Activated naive CD4-positive, alpha-beta T cell treated with anti-CD3 and anti-CD28 coated beads, Interleukin-2, amount 10 ng/mL, durations not matched to agents 7 days and 5 days (primary cell): ENCODE data around the gene CCDC34.

Experiments
- CTCF ChIA-PET: fragments of 350-600 bp; sonication (Branson Sonifier 250); formaldehyde crosslinking; loops from one replicate; lab custom pipeline; 2021; ENCODE audit warnings: antibody characterized with exemption; lab: Charles Lee
- DNase-seq: peaks from one replicate; pipeline ENCODE4 v3.0.0-alpha.2; 2020
- H3K27ac Mint-ChIP-seq: one replicate; pipeline ENCODE4 v1.8.0; 2021; ENCODE audit warnings: mild to moderate bottlenecking, moderate library complexity, mixed read lengths
- H3K27me3 Mint-ChIP-seq: one replicate; pipeline ENCODE4 v1.8.0; 2021; ENCODE audit warnings: mild to moderate bottlenecking, mixed read lengths
- H3K36me3 Mint-ChIP-seq: one replicate; pipeline ENCODE4 v1.8.0; 2021; ENCODE audit warnings: mixed read lengths
- H3K4me1 Mint-ChIP-seq: one replicate; pipeline ENCODE4 v1.8.0; 2021; ENCODE audit warnings: mixed read lengths
- H3K4me3 Mint-ChIP-seq: one replicate; pipeline ENCODE4 v1.8.0; 2021; ENCODE audit warnings: mild to moderate bottlenecking, moderate library complexity, mixed read lengths
- H3K9me3 Mint-ChIP-seq: one replicate; pipeline ENCODE4 v1.8.0; 2021; ENCODE audit warnings: mixed read lengths

CCDC34 gene

DNA sequence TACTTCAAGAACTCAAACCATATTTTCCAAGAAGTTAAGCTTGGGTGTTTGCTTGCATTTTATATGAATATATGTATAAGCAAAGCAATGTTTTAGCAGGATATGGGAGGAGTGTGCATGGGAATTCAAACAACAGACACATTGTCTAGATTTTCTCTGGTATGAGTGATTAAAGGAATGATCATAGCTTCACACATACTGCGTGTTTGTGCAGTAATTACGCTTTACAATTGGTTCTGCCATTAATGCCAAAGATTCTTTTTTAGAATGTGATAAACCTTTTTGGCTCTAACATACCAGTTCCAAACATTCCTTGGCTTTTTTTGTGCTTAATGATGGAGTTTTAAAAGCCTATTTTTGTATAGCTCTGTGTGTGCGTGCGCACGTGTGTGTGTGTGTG is 54.0 kb downstream of the CCDC34 start:
- H3K27ac Mint-ChIP-seq = no peak overlapping the region
- no peak for DNase-seq
- H3K4me3 Mint-ChIP-seq = no peak overlapping the region
- no peaks in the 10 kb centered on the region for H3K27me3 Mint-ChIP-seq
- no peaks in the 10 kb centered on the region for H3K4me1 Mint-ChIP-seq
- H3K9me3 Mint-ChIP-seq = peaks cover 3% of the 10 kb centered on the region
- CTCF ChIA-PET = interaction anchor here (1.6 kb wide), 1 partner anchor 10 kb away, joined by 4 read pairs; no protein-coding TSS in a partner anchor
- no peaks in the 10 kb centered on the region for H3K36me3 Mint-ChIP-seq

GRCh38 chr11:27307232-27307631 is 55.8 kb downstream of the CCDC34 start:
- H3K4me3 Mint-ChIP-seq = no peak overlapping the region
- no peaks in the 10 kb centered on the region for H3K27me3 Mint-ChIP-seq
- H3K4me1 Mint-ChIP-seq = no peaks in the 10 kb centered on the region
- CTCF ChIA-PET = no interaction called here
- DNase-seq = no peak
- peaks cover 3% of the 10 kb centered on the region for H3K9me3 Mint-ChIP-seq
- H3K36me3 Mint-ChIP-seq = no peaks in the 10 kb centered on the region
- H3K27ac Mint-ChIP-seq = no peak overlapping the region

- Mint-ChIP-seq H3K27me3 (no peaks in the 10 kb centered on the region), H3K9me3 (peaks cover 3% of the 10 kb centered on the region), H3K4me3 (no peak overlapping the region), H3K4me1 (no peaks in the 10 kb centered on the region), H3K36me3 (no peaks in the 10 kb centered on the region), H3K27ac (no peak overlapping the region)
- no peak for DNase-seq
- CTCF ChIA-PET = no interaction called here
These were observed 57.3 kb downstream of the CCDC34 start for GRCh38 chr11:27305751-27306150.

- H3K4me1 Mint-ChIP-seq = no peaks in the 10 kb centered on the region
These were observed 58.5 kb downstream of the CCDC34 start for GRCh38 chr11:27304514-27304913.

DNA sequence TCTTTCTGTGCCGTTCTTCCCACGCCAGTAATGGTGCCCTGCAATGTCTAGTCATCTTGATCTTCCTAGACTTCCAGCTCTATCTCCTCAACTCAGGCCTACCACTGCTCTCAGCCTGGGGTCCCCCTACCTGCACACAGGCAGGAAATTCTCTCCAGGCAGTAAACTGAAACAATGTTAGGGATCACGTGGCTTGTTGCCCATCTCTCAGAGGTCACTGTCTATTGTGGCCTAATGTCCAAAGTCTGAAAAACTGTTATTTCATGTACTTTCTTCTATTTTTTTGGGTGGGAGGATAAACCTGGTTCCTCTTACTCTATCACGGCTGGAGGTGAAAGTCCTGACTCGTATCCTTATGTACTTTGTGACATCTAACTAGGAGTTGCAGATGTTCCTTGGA is 59.1 kb downstream of the CCDC34 start:
- peaks cover 3% of the 10 kb centered on the region for H3K9me3 Mint-ChIP-seq
- DNase-seq = no peak

More at GRCh38 chr11:27304514-27304913, 58.5 kb downstream of the CCDC34 start:
- Mint-ChIP-seq H3K4me3 (no peak overlapping the region), H3K27me3 (no peaks in the 10 kb centered on the region), H3K27ac (no peak overlapping the region), H3K9me3 (peaks cover 3% of the 10 kb centered on the region), H3K36me3 (no peaks in the 10 kb centered on the region)
- no peak for DNase-seq
- CTCF ChIA-PET = no interaction called here

DNA sequence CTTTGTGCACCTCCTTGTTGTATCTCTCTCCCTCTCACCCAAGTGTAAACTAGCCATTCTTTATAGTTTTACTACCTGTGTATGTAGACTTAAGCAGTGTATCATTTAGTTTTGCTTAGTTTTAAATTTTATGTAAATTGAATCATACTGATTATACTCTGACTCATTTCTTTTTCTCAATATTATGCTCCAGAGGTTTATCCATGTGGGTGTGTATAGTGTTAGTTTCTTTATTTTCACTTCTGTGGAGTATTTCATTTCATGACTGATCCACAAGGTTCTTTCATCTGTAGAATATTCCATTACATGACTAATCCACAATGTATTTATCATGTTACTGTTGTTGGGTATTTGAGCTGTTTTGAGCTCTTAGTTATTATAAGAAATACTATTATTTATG is 62.0 kb downstream of the CCDC34 start:
- Mint-ChIP-seq H3K27me3 (no peaks in the 10 kb centered on the region), H3K36me3 (no peaks in the 10 kb centered on the region), H3K9me3 (peaks cover 3% of the 10 kb centered on the region), H3K27ac (no peak overlapping the region), H3K4me3 (no peak overlapping the region), H3K4me1 (no peaks in the 10 kb centered on the region)
- CTCF ChIA-PET = no interaction called here
- no peak for DNase-seq

More for the DNA sequence above, 59.1 kb downstream of the CCDC34 start:
- Mint-ChIP-seq H3K4me1 (no peaks in the 10 kb centered on the region), H3K27ac (no peak overlapping the region), H3K36me3 (no peaks in the 10 kb centered on the region), H3K27me3 (no peaks in the 10 kb centered on the region), H3K4me3 (no peak overlapping the region)
- CTCF ChIA-PET = no interaction called here

GRCh38 chr11:27297616-27298015 is 65.4 kb downstream of the CCDC34 start:
- no peak overlapping the region for H3K4me3 Mint-ChIP-seq
- no peaks in the 10 kb centered on the region for H3K27me3 Mint-ChIP-seq
- CTCF ChIA-PET = no interaction called here
- no peak for DNase-seq
- no peaks in the 10 kb centered on the region for H3K36me3 Mint-ChIP-seq
- no peaks in the 10 kb centered on the region for H3K4me1 Mint-ChIP-seq
- H3K27ac Mint-ChIP-seq = no peak overlapping the region
- peaks cover 3% of the 10 kb centered on the region for H3K9me3 Mint-ChIP-seq

DNA sequence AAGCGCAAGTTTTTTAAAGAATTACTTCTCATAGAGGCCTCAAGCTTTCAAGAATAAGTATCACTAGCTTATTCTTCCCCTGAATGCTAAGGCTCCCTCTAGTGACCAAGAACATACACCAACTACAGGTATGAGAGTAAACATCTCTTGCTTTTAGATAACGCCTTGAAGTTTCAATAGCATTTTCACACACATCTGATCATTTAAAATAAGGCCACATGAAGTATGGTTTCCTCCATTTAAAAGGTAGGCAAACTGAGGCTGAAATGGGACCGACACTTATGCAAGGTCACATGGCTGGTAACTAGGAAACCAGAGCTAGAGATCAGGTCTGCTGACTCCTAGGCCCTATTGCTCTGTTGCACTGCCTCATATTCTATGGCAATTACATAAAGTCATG is 66.5 kb downstream of the CCDC34 start:
- no peaks in the 10 kb centered on the region for H3K27me3 Mint-ChIP-seq
- DNase-seq = no peak
- H3K4me3 Mint-ChIP-seq = no peak overlapping the region
- H3K9me3 Mint-ChIP-seq = peaks cover 8% of the 10 kb centered on the region
- no peak overlapping the region for H3K27ac Mint-ChIP-seq
- CTCF ChIA-PET = interaction anchor here (0.8 to 1.3 kb wide), 3 partner anchors 9 to 138 kb away, joined by 3 to 4 read pairs (median 3); no protein-coding TSS in a partner anchor
- H3K4me1 Mint-ChIP-seq = no peaks in the 10 kb centered on the region
- no peaks in the 10 kb centered on the region for H3K36me3 Mint-ChIP-seq

- CTCF ChIA-PET = interaction anchor here (0.8 to 1.3 kb wide), 3 partner anchors 9 to 139 kb away, joined by 3 to 4 read pairs (median 3); no protein-coding TSS in a partner anchor
- H3K4me1 Mint-ChIP-seq = no peaks in the 10 kb centered on the region
- DNase-seq = no peak
These were observed 67.1 kb downstream of the CCDC34 start for GRCh38 chr11:27295928-27296327.

DNA sequence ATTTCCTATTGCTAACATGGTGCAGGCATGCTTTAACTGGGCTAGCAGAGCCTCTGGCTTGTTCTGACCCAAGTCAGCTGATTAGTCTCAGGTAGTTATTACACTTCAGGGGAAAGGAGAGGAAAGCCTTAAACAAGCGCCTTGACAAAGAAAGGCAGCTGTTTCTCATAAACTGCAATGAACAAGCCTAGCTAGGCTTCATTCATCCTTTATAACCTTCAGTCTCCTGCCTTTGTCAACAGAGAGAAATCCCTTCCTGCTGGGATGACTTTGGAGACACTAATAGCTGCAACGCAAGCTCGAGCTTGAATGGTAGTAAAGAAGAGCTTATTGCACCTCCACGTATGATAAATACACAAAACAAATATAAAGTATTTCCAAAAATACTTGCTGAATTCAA is 68.4 kb downstream of the CCDC34 start:
- DNase-seq = no peak
- H3K4me3 Mint-ChIP-seq = no peak overlapping the region
- H3K9me3 Mint-ChIP-seq = peaks cover 16% of the 10 kb centered on the region
- no peak overlapping the region for H3K27ac Mint-ChIP-seq
- no peaks in the 10 kb centered on the region for H3K36me3 Mint-ChIP-seq
- no peaks in the 10 kb centered on the region for H3K4me1 Mint-ChIP-seq
- CTCF ChIA-PET = no interaction called here
- no peaks in the 10 kb centered on the region for H3K27me3 Mint-ChIP-seq

More at GRCh38 chr11:27295928-27296327, 67.1 kb downstream of the CCDC34 start:
- Mint-ChIP-seq H3K27me3 (no peaks in the 10 kb centered on the region), H3K36me3 (no peaks in the 10 kb centered on the region), H3K4me3 (no peak overlapping the region), H3K27ac (no peak overlapping the region), H3K9me3 (peaks cover 14% of the 10 kb centered on the region)

DNA sequence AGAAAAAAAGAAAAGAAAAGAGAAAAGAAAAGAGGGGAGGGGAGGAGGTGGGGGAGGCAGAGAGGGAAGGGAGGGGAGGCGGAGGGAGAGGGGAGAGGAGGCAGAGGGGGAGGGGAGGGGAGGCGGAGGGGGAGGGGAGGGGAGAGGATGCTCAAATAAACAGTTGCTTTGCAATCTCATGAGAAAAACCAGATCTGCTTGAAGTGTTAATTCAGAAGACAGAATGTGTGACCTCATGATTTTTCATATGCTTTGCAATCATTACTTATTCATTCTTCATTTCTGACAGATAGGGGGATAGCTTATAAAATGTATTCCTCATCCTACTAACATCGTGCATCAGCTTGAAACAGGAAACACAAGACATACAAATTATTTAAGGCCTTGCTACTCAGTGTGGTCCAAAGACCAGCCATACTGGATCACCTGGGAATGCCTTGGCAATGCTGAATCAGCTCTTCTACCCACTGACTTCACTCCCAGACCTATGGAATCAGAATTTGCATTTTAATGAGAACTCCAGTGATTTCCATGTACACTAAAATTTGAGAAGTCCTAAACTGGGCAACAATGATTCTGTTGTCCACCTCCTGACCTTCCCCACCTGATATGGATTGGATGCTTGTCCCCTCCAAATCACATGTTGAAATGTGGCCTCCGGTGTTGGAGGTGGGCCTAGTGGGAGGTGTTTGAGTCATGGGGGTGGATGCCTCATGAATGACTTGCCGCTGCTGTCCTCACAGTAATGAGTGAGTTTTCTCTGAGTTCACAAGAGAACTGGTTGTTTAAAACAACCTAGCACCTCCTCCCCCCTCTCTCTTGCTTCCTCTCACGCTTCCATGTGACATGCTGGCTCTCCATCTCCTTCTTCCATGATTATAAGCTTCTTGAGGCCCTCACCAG is 69.2 kb downstream of the CCDC34 start:
- CTCF ChIA-PET = no interaction called here
- H3K9me3 Mint-ChIP-seq = peaks cover 16% of the 10 kb centered on the region
- no peak overlapping the region for H3K27ac Mint-ChIP-seq
- no peak overlapping the region for H3K4me3 Mint-ChIP-seq
- no peaks in the 10 kb centered on the region for H3K36me3 Mint-ChIP-seq
- no peak for DNase-seq
- no peaks in the 10 kb centered on the region for H3K4me1 Mint-ChIP-seq
- no peaks in the 10 kb centered on the region for H3K27me3 Mint-ChIP-seq

DNA sequence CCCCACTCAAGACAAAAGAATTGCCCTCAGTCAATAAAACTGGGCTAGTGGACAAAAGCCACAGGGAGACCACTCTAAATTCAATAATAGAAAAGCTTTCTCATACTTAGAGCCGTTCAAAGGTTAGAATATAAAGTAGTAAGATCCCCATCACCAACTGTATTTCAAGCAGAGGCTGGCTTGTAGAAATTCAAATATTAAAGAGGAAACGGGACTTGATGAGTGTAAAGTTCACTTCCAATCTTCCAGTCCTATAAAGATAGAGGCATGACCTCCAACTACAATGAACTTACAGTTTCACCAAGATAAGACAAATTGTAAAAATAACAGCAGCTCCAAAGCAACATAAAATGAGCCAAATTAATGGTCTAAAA is 70.4 kb downstream of the CCDC34 start:
- no peak for DNase-seq
- Mint-ChIP-seq H3K4me3 (no peak overlapping the region), H3K27me3 (no peaks in the 10 kb centered on the region), H3K27ac (no peak overlapping the region), H3K9me3 (peaks cover 16% of the 10 kb centered on the region), H3K4me1 (no peaks in the 10 kb centered on the region), H3K36me3 (no peaks in the 10 kb centered on the region)
- CTCF ChIA-PET = no interaction called here

- H3K27ac Mint-ChIP-seq = no peak overlapping the region
- no peak for DNase-seq
- H3K9me3 Mint-ChIP-seq = peaks cover 16% of the 10 kb centered on the region
- H3K27me3 Mint-ChIP-seq = no peaks in the 10 kb centered on the region
- no peaks in the 10 kb centered on the region for H3K4me1 Mint-ChIP-seq
- no peaks in the 10 kb centered on the region for H3K36me3 Mint-ChIP-seq
- CTCF ChIA-PET = no interaction called here
- H3K4me3 Mint-ChIP-seq = no peak overlapping the region
These were observed 70.9 kb downstream of the CCDC34 start for GRCh38 chr11:27291954-27292636.

- H3K27ac Mint-ChIP-seq = no peak overlapping the region
- H3K36me3 Mint-ChIP-seq = no peaks in the 10 kb centered on the region
- H3K4me1 Mint-ChIP-seq = no peaks in the 10 kb centered on the region
- CTCF ChIA-PET = no interaction called here
- H3K9me3 Mint-ChIP-seq = peaks cover 16% of the 10 kb centered on the region
- no peak for DNase-seq
- H3K4me3 Mint-ChIP-seq = no peak overlapping the region
- no peaks in the 10 kb centered on the region for H3K27me3 Mint-ChIP-seq
These were observed 71.6 kb downstream of the CCDC34 start for GRCh38 chr11:27291302-27291889.
